Measurements from ENCODE around the gene CLDN4. TPM values are rescaled to one million over a fixed set of nuclear protein-coding genes. Genes with fewer than 3 reads are reported as not detected.

CLDN4 gene
- total RNA-seq, 1 experiment from 2014 or later, result 15.6 TPM

GRCh38 chr7:73844131-73844547, 13.3 kb downstream of the CLDN4 start:
- Histone ChIP-seq H3K9ac (ENCODE audit: extremely low read depth, insufficient read length, low read length) (no peak overlapping the region), H2BK20ac (ENCODE audit: low read depth, low read length, poor library complexity, severe bottlenecking) (no peak overlapping the region), H3K23ac (ENCODE audit: insufficient read length, low read depth, low read length) (no peak overlapping the region), H2BK5ac (ENCODE audit: insufficient read length, low read length) (no peak overlapping the region), H3K14ac (ENCODE audit: insufficient read depth, low read length) (no peak overlapping the region), H4K5ac (ENCODE audit: insufficient read length, low read depth, low read length) (no peak overlapping the region), H3K23me2 (ENCODE audit: insufficient read length, low read depth, low read length, poor library complexity, severe bottlenecking) (peaks cover 3% of the 10 kb centered on the region), H3T11ph (ENCODE audit: low read length) (no peak overlapping the region), H3K56ac (ENCODE audit: insufficient read length, low read depth, low read length) (no peak overlapping the region), H3K79me2 (ENCODE audit: insufficient read depth, low read length) (no peaks in the 10 kb centered on the region), H3K27me3 (ENCODE audit: insufficient read depth, low read length) (no peaks in the 10 kb centered on the region), H3K4me1 (ENCODE audit: insufficient read depth, low read length) (no peaks in the 10 kb centered on the region), H4K91ac (ENCODE audit: insufficient read length, low read depth, low read length) (no peak overlapping the region), H3K4me2 (ENCODE audit: insufficient read depth, insufficient read length, low read length) (no peak overlapping the region), H2BK12ac (ENCODE audit: insufficient read length, low read depth, low read length) (no peak overlapping the region), H3K18ac (ENCODE audit: insufficient read length, low read depth, low read length) (no peak overlapping the region), H3K79me1 (ENCODE audit: insufficient read depth, low read depth, low read length, poor library complexity, severe bottlenecking) (no peaks in the 10 kb centered on the region), H2BK120ac (ENCODE audit: low read depth, low read length, poor library complexity, severe bottlenecking) (no peak overlapping the region), H3K4ac (ENCODE audit: low read depth, low read length) (no peak overlapping the region), H2AK5ac (ENCODE audit: insufficient read length, low read length) (no peak overlapping the region), H2AFZ (ENCODE audit: low read length) (no peak overlapping the region), H3K27ac (ENCODE audit: insufficient read length, low read depth, low read length) (no peak overlapping the region), H4K8ac (replicated peaks; ENCODE audit: insufficient read length, low read depth, low read length) (no peak overlapping the region), H2BK15ac (ENCODE audit: low read depth, low read length) (no peak overlapping the region), H3K9me3 (ENCODE audit: control insufficient read depth, low read depth, low read length) (no peaks in the 10 kb centered on the region), H4K20me1 (ENCODE audit: control insufficient read depth, insufficient read depth, insufficient read length) (no peaks in the 10 kb centered on the region)
- Mint-ChIP-seq H3K36me3 (ENCODE audit: insufficient read depth in 1 of 3, low read depth in 3 of 3) (peaks cover 0 to 15% (median 0%) of the 10 kb centered on the region in 3 experiments; a peak in 3 of 7 replicates), H3K27ac (peak overlapping the region in 2 of 3 experiments; percentile 10 to 69; a peak in 2 of 7 replicates), H3K4me1 (peaks cover 29 to 42% of the 10 kb centered on the region in 2 experiments), H3K4me3 (peak overlapping the region in 1 of 2 experiments; percentile 3; a peak in 1 of 5 replicates), H3K27me3 (ENCODE audit: low read depth) (peaks cover 3% of the 10 kb centered on the region; the same call in 1 of the 2 replicates), H3K9me3 (peaks cover 2 to 7% of the 10 kb centered on the region in 2 experiments; a peak in 2 of 5 replicates)
- no peak for TF ChIP-seq CTCF (conservative IDR thresholded peaks at IDR 0.05)
- WGBS (ENCODE audit: extremely low coverage, insufficient read length, low lambda C conversion rate), result no CpG with 5 or more reads among the region's 9 CpGs
- no peak for DNase-seq
